DOHH2 (cell line): ENCODE data around the gene CAB39.

Experiments
- H3F3A ChIP-seq: fragments of 200-600 bp; sonication (generic), shearing (Covaris generic); 2 replicates; pipeline ENCODE4 v1.6.0; 2016; ENCODE audit warnings: antibody characterized with exemption, mild to moderate bottlenecking; ENCODE audit not compliant: control insufficient read depth, insufficient read depth
- H3K27ac ChIP-seq: fragments of 200-600 bp; sonication (generic); 2 replicates; pipeline ENCODE4 v1.5.1; 2014; ENCODE audit warnings: low read depth, mild to moderate bottlenecking, low read length, moderate library complexity
- H3K27me3 ChIP-seq: fragments of 200-600 bp; sonication (generic); 2 replicates; pipeline ENCODE4 v1.6.1; 2014; ENCODE audit warnings: mild to moderate bottlenecking, low read length, mixed read lengths; ENCODE audit not compliant: control insufficient read depth
- H3K36me3 ChIP-seq: fragments of 200-600 bp; sonication (generic); 2 replicates; pipeline ENCODE4 v1.6.1; 2014; ENCODE audit warnings: mild to moderate bottlenecking, low read length, moderate library complexity, mixed read lengths; ENCODE audit not compliant: control insufficient read depth
- H3K4me1 ChIP-seq: fragments of 200-600 bp; sonication (generic); 2 replicates; pipeline ENCODE4 v1.6.1; 2014; ENCODE audit warnings: mild to moderate bottlenecking, low read length, mixed read lengths; ENCODE audit not compliant: control insufficient read depth
- H3K4me2 ChIP-seq: fragments of 200-600 bp; sonication (generic); 2 replicates; pipeline ENCODE4 v1.6.0; 2014; ENCODE audit warnings: mild to moderate bottlenecking, low read length, moderate library complexity
- H3K4me3 ChIP-seq: fragments of 200-600 bp; sonication (generic); 2 replicates; pipeline ENCODE4 v1.5.1; 2014; ENCODE audit warnings: mild to moderate bottlenecking, low read length, mixed read lengths
- H3K79me2 ChIP-seq: fragments of 200-600 bp; sonication (generic); 2 replicates; pipeline ENCODE4 v1.6.1; 2014; ENCODE audit warnings: mild to moderate bottlenecking, low read length, mixed read lengths; ENCODE audit not compliant: control insufficient read depth
- H3K9me2 ChIP-seq: fragments of 200-600 bp; sonication (generic); replicated peaks from 2 replicates; pipeline ENCODE4 v1.6.1; 2014; ENCODE audit warnings: mild to moderate bottlenecking, low read length, mixed read lengths; ENCODE audit not compliant: control insufficient read depth
- H3K9me3 ChIP-seq: fragments of 200-600 bp; sonication (generic); 2 replicates; pipeline ENCODE4 v1.6.1; 2014; ENCODE audit warnings: antibody characterized with exemption, low read length, mixed read lengths; ENCODE audit not compliant: control insufficient read depth, insufficient read depth
- H4K20me1 ChIP-seq: fragments of 200-600 bp; sonication (generic); 2 replicates; pipeline ENCODE4 v1.6.0; 2014; ENCODE audit warnings: low read depth, mild to moderate bottlenecking, antibody characterized with exemption, low read length, moderate library complexity; ENCODE audit not compliant: control insufficient read depth, insufficient read depth
- CTCF ChIP-seq: fragments of 200-600 bp; sonication (generic); IDR thresholded peaks from one replicate; pipeline ENCODE4 v1.5.1; 2014; ENCODE audit warnings: antibody characterized with exemption, mild to moderate bottlenecking, low read depth, low read length; ENCODE audit not compliant: poor library complexity, severe bottlenecking
- EZH2phosphoT487 ChIP-seq: fragments of 200-600 bp; sonication (generic); IDR thresholded peaks from 2 replicates; pipeline ENCODE4 v1.6.1; 2017; ENCODE audit warnings: borderline replicate concordance, mild to moderate bottlenecking, antibody characterized with exemption, low read length, moderate library complexity, mixed read lengths

Gene CAB39

GRCh38 chr2:230790981-230791380 lies 78.3 kb downstream of the CAB39 start:
- Histone ChIP-seq H3K27ac (no peak overlapping the region), H3K4me3 (no peak overlapping the region), H3K4me2 (no peak overlapping the region), H3K79me2 (peaks cover 14% of the 10 kb centered on the region), H3K4me1 (no peaks in the 10 kb centered on the region), H4K20me1 (no peaks in the 10 kb centered on the region), H3K9me3 (peaks cover 21% of the 10 kb centered on the region), H3F3A (no peaks in the 10 kb centered on the region; the same call in 1 of the 2 replicates), H3K36me3 (peaks cover 65% of the 10 kb centered on the region), H3K9me2 (no peaks in the 10 kb centered on the region), H3K27me3 (no peaks in the 10 kb centered on the region)
- TF ChIP-seq EZH2phosphoT487 (no peak), CTCF (no peak)

DNA sequence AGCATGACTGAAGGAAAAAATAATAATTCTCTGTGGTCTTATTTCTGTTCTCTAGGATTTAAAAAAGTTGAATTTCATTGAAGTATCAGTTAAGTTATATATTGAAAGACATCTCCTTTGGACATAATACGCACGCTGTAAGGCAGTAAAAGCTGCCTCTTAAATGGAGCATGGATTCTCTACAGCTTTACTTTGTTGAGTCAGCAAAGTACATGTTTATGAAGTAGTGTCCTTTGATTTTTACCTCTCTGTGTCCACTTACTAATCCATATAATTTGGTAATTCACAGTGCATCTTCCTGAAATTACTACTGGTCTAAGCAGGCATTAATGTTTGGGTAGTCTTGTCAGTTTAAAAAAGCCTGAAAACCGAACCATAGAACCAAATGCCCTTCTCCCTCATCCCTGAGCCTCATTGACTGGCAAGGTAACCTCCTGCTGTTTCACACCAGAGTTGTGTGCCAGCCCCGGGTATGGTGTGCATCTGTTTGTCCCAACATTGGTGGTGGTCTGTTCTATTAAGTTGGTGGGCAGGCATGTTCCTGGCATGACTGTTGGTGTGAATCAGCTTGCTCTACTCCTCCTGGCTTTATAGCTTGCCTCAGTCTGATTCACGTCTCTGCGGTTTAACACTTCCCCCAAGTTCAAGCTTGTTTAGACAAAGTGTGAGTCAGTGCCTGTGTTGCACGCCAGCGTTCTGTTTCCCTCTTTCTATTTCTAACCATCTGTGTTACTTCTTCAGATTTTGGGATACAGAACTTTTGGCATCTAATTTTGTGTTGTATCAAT lies 81.1 kb downstream of the CAB39 start:
- no peaks in the 10 kb centered on the region for H3K9me2 ChIP-seq
- no peak overlapping the region for H3K4me3 ChIP-seq
- no peak for TF ChIP-seq CTCF
- no peak for TF ChIP-seq EZH2phosphoT487
- no peak overlapping the region for H3K4me2 ChIP-seq
- peaks cover 6% of the 10 kb centered on the region for H3K79me2 ChIP-seq
- H3K36me3 ChIP-seq: peaks cover 50% of the 10 kb centered on the region
- no peak overlapping the region for H3K27ac ChIP-seq
- peaks cover 3% of the 10 kb centered on the region; the same call in 1 of the 2 replicates for H3K9me3 ChIP-seq
- no peaks in the 10 kb centered on the region for H3K27me3 ChIP-seq
- peaks cover 22% of the 10 kb centered on the region for H3K4me1 ChIP-seq
- no peaks in the 10 kb centered on the region; the same call in 1 of the 2 replicates for H3F3A ChIP-seq
- peaks cover 9% of the 10 kb centered on the region; the same call in 1 of the 2 replicates for H4K20me1 ChIP-seq

DNA sequence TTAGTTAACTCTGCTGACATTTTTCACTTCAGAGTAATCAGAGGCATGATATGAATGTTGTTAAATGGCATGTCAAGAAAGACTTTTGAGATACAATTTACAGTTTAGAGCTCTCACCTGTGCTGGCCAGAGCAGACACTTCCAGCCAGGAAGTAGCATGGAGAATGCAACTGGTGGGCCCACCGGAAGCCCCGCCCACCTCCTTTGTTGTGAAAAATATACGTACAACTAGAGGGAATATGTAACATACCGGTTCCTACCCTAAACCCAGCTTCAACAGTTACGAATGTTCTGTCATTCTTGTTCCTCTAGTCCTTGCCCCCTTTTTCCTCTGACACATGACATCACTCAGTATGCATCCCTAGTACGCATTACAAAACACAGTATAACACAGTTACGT lies 81.9 kb downstream of the CAB39 start:
- Histone ChIP-seq H3K4me2 (no peak overlapping the region), H3K4me1 (peaks cover 22% of the 10 kb centered on the region)

More for the DNA sequence above, 81.9 kb downstream of the CAB39 start:
- Histone ChIP-seq H3K36me3 (peaks cover 53% of the 10 kb centered on the region), H3K4me3 (no peak overlapping the region), H3F3A (no peaks in the 10 kb centered on the region; the same call in 1 of the 2 replicates), H3K27ac (no peak overlapping the region), H3K27me3 (no peaks in the 10 kb centered on the region), H3K9me3 (no peaks in the 10 kb centered on the region), H4K20me1 (peaks cover 9% of the 10 kb centered on the region; the same call in 1 of the 2 replicates), H3K9me2 (no peaks in the 10 kb centered on the region), H3K79me2 (peaks cover 1% of the 10 kb centered on the region)
- TF ChIP-seq CTCF: no peak
- TF ChIP-seq EZH2phosphoT487: no peak
